COLO668 (cell line): ENCODE measurements around the gene PROSER3.
"Not testable (repeated sequence)": the region's sequence is repeated elsewhere in the genome, so short reads cannot be mapped to it uniquely, and the experiment has no call there.

ENCODE experiments used
- DNase-seq: peaks from one replicate; lab custom pipeline; 2025; ENCODE audit not compliant: unreplicated experiment; lab: John Stamatoyannopoulos, UW

Gene PROSER3

DNA sequence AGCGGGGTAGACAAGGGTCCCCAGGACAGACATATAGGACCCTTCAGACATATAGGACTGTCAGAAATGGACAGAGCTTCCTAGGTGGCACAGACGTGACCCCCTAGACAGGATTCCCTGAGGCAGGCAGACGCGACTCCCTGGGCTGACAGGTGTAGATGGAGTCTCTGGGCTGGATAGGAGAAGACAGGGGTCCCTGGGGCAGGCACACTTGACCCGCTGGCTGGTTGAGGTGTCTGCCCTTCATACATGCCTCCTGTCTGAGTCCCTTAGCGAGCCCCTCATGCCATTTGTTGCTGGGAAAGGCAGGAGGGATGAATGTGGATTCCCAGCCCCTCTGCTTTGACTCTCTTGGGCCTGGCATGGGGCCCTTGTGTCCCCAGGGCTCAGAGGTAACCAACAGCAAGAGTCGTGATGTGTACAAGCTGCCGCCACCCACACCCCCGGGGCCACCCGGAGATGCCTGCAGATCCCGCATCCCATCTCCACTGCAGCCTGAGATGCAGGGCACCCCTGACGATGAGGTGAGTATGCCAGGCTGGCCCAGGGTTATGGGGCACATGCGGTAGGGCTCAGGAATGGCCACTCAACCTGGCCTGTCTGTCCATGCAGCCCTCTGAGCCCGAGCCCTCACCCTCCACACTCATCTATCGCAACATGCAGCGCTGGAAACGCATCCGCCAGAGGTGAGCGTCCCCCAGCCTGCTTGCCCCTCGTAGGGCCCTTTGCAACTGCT lies 4.2 kb upstream of the PROSER3 start:
- no peak for DNase-seq

DNA sequence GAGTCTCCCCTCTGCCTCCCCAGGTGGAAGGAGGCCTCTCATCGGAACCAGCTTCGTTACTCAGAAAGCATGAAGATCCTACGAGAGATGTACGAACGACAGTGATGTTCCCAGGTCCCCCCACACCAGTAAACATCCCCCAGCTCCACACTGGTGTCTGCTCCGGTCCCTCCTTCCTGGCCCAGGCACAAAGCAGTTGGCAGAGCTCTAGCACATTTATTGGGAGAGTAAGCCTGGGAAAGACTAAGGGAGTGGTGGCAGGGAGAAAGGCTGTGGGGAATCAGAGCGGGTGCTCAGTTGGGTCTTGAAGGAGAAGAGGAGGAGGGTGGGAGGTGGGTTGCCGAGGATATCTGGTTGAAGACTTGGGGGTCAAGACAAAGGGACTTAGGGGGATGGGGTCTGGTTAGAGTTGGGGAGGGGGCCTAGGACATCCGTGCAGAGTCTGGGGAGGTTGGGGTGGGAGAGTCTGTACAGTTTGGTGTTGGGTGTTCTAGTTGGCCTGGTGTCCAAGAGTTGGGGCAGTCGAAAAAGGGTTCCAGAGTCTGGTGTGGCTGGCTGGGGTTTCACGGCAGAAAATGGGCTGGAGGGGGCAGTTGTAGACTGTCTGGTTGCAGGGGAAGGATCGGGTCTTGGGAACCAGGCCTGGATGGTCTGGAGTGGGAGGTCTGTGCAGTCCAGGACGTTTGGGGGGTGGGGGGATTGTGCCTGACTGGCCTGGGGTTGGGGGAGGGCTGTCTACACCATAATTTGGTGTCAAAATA lies 3.4 kb upstream of the PROSER3 start:
- DNase-seq = no peak

DNA sequence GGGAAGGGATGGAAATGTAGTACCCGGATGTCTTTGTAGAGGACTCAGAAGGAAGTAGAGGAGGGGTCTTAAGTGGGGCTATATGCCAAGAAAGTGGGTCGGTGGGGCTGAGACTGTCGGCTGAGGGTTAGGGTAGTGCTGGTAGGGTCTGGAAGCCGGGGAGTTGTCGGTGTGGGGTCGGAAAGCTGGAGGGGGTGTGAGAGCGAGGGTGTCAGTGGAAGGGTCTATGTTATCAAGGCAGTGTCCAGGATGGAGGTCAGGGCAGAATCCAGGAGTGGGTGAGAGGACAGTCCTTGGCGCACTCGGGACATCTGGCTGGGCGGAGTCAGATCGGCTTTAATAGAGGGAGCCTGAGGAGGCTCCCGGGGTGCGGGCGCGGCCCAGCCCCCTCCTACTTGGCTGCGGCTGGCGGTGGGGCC lies 2.8 kb upstream of the PROSER3 start:
- no peak for DNase-seq

DNA sequence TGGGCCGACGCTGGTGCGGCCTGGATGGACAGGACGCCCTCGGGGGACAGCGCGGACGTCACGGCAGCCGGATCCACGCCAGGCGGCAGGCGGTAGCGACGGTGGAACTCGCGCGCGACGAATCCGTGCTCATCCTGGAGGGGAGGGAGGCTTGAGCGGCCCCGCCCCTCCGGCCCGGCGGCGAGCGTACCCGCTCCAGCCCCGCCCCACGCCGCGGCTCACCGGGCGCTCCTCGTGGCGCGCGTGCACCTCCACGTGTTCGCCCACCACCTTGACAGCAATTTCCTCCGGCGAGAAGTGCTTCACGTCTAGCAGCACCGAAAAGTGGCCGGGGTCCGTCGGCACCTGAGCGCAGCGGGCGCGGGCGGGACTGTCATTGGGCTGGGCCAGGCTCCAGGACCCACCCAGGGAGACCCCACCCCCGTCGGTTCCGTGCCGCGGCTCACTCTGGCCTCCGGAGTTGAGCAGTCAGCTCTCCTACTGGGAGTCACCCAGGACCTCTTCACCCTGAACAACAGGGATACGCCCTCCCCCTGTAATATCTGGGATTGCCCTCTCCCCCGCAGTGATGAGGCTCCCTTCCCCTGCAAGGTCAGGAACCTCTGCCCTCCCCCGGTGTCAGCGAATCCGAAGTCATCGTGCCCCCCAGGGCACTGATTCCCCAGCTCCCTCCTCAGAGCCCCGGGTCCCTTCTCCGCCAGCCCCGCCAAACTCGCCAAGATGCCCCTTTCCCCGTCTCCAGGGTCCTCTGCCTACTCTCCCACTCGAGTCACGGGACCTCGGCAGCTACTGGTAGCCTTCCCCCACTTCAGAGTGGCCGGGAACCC lies 2.2 kb upstream of the PROSER3 start:
- no peak for DNase-seq

DNA sequence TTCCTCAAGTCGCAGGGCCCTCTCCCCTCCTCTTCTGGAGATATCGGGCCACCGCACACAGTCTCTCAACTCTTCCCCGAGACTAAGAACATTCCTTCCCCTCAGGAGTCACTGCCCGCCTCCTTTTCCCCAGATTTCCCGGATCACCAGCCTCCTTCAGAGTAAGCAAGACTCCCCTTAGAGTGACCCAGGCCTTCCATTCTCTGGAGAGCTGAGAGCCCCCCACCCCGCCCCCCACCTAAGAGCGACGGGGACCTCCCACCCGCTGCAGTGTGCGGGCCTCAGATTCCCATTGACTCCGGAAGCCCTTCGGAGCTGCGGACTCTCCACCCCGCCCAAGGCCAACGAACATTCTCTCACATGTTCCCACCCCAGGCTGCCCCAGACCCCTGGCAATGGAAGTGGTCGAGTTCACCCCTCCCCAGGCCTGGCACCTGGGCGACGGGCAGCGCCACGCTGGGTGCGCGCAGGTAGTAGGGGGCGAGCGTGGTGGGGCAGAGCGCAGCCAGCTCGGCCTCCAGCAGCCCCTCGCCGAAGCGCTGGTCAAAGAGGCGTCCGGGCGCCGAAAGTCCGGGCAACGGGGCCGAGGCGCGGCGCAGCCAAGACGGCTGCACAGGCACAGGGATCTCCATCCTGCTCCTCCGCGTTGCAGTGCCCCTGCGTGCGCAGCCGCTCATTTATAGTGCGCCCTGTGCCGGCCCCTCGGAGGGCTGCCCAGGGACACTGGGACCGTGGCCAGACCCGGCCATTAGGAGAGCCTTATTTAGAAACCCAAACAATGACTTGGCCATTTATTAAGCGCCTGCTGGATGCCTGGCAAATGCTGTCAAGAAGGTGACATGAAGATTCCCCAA lies 1.4 kb upstream of the PROSER3 start, which contains the start of gene HSPB6:
Gene HSPB6 (minus strand): TSS at position 653 of the 854 bp plus-strand sequence. CDS start 21 bp downstream, at position 632.
- DNase-seq = no peak

DNA sequence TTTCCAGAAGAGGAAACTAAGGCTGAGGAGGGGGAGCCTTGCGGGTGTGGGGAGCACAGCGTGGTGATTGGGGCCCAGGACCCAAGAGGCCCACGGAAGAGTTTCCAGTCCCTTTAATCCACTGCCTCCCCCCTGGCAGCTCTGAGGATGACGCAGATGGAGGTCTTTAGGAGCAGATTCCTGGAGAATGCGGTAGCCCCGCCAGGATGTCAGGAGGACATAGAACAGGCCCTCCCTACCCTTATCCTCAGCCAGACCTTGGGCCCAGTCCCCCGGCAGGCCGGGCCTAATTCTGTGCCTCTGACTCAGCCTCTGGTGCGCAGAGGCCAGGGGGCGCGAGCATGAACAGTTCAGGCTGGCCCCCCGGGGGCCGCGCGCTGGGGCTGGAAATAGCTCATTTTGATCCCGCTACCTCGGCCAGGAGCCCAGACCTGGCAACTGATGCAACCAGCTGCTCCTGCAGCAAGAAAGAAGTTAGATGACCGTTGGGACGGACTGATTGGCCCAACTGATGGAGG lies 686 bp upstream of the PROSER3 start:
- peak; percentile 53 for DNase-seq

DNA sequence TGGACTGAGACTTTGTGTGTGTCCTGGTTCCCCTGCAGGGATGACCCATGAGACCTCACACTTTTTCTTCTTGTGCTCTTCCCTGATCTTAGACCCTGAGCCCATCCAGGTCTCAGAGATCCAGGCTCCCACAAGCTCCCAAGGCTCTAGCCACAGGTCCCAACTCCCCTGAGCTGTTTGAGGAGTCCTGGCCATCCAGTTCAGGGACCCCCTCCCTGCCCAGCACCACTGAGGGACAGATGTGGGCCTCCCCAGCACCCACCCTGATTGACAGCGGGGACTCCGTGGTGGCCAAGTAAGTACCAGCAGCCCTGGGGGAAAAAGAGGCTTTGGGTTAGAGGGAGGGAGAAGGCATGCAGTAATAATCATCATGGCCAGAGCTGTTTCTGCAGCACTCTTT lies 1.7 kb downstream of the PROSER3 start:
- no peak for DNase-seq

DNA sequence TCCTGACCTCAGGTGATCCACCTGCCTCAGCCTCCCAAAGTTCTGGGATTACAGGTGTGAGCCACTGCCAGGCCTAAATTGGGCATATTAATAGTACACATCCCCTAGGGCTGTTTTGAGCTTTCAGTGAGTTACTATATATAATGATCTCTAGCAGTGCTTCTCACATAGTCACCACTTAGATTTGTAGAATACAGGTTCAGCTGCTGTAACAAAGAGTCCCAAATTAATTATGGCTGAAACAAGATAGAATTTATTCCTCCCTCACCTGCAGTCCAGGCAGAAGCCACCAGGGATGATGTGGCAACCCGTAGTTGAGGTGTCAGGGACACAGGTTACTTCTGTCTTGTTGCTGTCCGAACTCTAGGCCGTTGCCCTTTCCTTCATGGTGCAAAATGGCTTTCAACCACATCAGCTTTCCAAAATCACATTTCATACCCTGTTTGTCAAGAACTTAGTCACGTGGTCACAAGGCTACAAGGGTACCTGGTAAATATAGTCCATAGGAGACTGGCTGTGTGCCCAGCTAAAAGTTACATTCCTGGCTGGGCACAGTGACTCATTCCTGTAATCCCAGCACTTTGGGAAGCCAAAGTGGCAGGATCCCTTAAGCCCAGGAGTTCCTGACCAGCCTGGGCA lies 2.9 kb downstream of the PROSER3 start:
- DNase-seq = no peak

DNA sequence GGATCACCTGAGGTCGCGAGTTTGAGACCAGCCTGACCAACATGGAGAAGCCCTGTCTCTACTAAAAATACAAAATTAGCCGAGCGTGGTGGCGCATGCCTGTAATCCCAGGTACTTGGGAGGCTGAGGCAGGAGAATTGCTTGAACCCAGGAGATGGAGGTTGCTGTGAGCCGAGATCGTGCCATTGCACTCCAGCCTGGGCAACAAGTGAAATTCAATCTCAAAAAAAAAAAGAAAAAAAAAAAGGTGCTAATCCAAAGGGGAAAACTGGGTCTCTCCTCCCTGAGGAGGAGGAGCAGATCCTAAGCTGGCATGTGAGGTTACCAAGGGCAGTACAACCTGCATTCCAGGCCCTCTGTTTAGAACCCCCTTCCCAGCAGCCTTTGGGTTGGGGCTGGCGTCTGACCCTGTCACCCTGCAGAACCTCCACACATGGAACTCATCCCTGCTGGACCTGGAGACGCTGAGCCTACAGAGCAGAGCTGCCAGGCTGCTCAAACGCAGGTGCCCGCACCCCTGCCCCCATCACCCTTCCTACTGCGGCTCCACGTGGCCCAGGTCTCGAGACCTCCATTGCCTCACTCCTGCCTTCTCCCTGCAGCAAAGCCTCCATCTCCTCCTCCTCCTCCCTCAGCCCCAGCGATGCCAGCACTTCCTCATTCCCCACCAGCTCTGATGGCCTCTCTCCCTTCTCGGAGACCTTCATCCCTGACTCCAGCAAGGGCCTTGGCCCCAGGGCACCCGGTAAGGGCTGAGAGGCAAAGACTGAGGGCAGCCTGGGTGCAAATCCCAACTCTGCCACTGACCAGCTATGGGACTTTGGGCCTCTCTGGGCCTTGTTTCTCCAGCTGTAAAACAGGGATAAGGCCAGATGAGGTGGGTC lies 6.7 kb downstream of the PROSER3 start:
- DNase-seq = no peak

DNA sequence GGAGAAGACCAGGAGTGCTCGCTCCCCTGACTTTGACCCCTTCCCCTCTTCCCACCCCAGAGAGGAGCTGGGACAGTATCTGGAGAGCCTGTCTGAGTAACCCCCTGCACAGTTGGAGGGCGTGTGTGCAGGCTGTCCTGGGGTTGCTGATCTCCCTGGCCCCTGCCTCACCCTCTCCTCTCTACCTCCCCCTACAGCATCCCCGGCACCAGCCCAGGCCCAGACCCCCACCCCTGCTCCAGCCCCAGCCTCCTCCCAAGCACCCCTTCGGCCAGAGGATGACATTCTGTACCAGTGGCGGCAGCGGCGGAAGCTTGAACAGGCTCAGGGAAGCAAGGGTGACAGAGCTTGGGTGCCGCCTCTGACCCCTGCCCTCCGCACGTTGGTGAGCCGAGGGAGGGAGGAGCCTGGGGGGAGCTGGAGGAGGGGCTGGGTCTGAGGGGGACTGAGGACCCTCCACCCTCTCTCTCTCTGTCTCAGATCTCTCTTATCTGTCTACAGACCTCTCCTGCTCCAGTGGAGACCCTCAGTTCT lies 8.7 kb downstream of the PROSER3 start:
- DNase-seq = no peak

DNA sequence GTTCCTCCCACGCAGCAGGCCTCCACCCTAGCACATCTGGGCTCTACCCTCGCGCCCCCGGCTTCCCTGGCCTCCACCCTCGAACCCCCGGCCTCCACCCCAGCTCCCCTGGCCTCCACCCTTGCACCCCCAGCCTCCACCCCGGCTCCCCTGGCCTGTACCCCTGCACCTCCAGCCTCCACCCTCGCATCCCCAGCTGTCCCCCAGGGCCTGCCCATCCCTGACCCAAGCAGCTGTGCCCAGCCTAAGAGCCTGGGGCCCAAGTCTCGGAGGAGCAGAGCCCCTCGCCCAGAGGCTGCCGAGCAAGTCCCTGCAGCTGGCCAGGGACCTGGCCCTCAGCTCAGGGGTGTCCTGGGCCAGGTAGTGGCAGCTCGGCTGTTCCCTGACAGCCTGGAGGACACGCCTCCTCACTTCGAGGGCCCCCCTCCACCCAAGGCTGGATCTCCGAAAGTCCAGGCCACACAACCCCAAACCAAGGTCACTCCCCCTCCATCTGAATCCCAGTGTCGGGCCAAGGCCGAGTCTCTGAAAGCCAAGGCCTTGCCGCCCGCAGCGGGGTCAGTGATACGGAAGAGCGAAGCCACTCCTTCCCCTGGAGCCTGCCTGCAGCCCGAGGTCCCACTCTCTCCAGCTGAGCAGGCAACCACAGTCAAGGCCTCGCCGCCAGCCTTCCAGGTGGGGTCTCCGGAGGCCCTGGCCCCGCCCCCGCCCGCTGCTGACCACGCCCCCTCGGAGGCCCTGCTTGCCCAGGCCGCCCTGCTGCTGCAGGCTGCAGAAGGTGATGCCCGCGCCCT lies 9.5 kb downstream of the PROSER3 start:
- DNase-seq = no peak

DNA sequence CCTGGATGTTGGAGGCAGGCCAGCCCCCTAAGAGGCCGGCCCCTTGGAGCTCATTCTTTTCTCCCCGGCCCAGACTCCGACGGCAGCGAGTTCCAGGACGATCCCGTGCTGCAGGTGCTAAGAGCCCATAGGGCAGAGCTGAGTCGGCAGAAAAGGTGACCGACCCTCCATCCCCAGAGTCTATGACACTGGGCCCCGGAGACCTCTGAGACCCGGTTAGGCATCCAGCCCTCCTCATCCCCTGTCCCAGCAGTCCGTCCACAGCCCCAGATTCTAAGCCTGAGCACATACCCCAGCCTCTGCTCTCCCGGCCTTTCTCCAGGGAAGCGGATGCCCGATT lies 10.1 kb downstream of the PROSER3 start:
- DNase-seq = no peak

DNA sequence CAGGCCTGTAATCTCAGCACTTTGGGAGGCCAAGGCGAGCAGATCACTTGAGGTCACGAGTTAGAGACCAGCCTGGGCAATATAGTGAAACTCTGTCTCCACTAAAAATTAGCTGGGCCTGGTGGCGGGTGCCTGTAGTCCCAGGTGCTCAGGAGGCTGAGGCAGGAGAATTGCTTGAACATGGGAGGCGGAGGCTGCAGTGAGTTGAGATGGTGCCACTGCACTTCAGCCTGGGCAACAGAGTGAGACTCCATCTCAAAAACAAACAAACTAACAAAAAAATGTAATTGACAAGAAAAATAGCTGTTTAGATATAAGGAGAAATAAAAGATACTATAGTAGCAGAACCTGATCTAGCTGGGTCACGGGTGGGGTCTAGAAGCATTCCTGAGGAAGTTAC lies 14.4 kb downstream of the PROSER3 start:
- not testable (repeated sequence) for DNase-seq

DNA sequence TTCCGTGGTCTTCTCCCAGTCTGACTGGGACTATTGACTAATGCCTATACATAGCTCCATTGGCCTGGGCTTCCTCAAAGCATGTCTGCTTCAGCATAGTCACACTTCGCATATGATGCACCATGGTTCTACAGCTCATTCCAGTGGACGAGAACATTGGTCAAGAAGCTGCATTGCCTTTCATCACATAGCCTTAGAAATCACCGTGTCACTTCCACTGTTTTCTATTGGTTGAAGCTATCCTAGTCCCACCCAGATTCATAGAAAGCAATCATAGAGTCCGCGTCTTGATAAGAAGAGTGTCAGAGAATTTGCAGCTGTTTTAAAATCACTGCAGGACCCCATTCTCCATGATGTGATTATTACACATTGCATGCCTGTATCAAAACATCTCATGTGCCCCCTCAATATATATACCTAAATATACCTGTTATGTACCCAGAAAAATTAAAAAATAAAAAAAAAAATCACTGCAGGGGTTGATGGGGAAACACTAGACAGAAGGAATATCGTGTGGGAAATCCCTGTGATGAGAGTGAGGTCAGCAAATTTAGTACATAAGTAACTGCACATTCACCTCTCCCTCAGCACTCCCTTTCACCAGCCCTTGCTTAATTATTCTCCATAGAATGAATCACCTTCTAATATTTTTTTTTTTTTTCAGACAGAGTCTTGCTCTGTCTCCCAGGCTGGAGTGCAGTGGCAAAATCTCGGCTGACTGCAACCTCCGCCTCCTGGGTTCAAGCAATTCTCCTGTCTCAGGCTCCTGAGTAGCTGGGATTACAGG lies 15.2 kb downstream of the PROSER3 start:
- no peak for DNase-seq

DNA sequence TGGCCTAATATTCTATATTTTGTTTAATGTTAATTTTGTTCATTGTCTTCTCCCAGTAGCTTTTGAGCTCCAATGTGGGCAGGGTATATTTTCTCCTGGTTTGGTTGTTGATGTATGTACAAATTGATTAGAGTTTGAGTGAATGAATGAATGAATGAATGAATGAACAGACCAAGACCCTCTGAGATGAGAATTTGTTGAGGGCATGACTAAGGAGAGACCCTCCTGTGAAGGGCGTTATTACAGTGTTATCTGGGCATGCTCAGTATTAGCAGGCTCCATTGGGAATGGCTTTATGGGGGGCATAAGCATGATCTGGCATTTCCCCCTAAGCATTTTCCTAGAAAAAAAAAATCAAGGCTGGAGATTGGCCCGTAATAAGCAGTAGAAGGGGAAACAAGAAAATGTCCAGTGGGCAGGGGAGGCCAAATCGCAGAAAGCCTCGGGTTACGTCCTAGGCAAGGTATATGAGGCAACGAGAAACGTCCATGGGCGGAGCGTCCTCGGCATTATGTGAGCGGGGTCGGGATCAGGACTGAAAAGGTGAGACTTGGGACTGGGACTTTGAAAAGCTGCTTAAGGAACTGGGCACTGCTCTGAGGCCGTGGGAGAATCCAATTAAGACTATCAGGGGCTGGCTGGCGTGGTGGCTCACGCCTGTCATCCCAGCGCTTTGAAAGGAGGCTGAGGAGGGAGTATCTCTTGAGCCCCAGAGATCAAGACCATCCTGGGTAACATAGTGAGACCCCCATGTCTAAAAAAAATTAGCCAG lies 16.5 kb downstream of the PROSER3 start:
- DNase-seq = peak; percentile 20

DNA sequence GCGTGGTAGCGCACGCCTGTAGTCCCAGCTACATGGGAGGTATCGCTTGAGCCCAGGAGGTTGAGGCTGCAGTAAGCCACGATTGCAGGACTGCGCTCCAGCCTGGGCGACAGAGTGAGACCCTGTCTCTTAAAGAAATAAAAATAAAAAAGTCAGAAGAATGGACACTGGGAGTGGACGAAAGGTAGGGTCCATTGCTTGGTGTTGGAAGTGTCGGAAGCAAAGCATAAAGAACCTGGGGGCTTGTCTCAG lies 17.0 kb downstream of the PROSER3 start:
- DNase-seq = no peak
